Right cardiac atrium (tissue), 5 donors: ENCODE data around the gene BAG1. TPM values are rescaled to one million over a fixed set of nuclear protein-coding genes. Genes with fewer than 3 reads are reported as not detected.

Experiments
- ATAC-seq, 2 donors: fragments of 200-7000 bp; cut with Tn5 transposase; one replicate each; pipeline versions ENCODE4 v1.8.0 to v1.9.1; 2020; ENCODE audit warnings: moderate library complexity in 2 of 2, mild to moderate bottlenecking in 1 of 2
- DNase-seq, 3 donors: peaks; one replicate each; pipeline ENCODE4 v3.0.0-alpha.2; 2020
- H3K27ac ChIP-seq: one replicate; pipeline ENCODE4 v1.5.1; 2013; ENCODE audit warnings: mild to moderate bottlenecking, low read length, control low read depth, moderate library complexity
- H3K27me3 ChIP-seq: one replicate; pipeline ENCODE4 v1.6.1; 2013; ENCODE audit not compliant: control insufficient read depth, insufficient read depth
- H3K4me1 ChIP-seq: one replicate; pipeline ENCODE4 v1.6.1; 2013; ENCODE audit warnings: low read length; ENCODE audit not compliant: control insufficient read depth, insufficient read depth
- H3K4me3 ChIP-seq: one replicate; pipeline ENCODE4 v1.5.1; 2013; ENCODE audit warnings: low read length, control low read depth
- H3K9me3 ChIP-seq: one replicate; pipeline ENCODE4 v1.6.1; 2013; ENCODE audit warnings: low read length; ENCODE audit not compliant: control insufficient read depth
- WGBS: extraction: QIAGEN DNeasy Blood & Tissue Kit; methylation state at CpG from one replicate; pipeline ENCODE4 v1.1.7; 2013; 5-methylcytosine and 5-hydroxymethylcytosine counted together
- intact Hi-C, 4 donors: fragments of 100-400 bp; cut with DNase I; formaldehyde crosslinking; loops; one replicate each; pipeline versions ENCODE4 v1.11.0 to v1.14.0; 2022 to 2023
- polyA plus RNA-seq: library from polyadenylated mRNA; stranded (reverse); fragments of 200-250 nt; gene quantifications from one replicate; pipeline ENCODE4 v1.2.3, GENCODE V29; 2013
- total RNA-seq, 4 donors: library from RNA; stranded (reverse); fragmentation: NEBNext Ultra II Directional; extraction: Animal tissue kit (Norgen Biotek cat#: 25700); gene quantifications; one replicate each; pipeline ENCODE4 v1.2.1, GENCODE V29; 2021
- donor health status: healthy with polysubstance abuse.
- donor health status: DM: no; HTN: yes; CAD: no.
- donor health status: DM: no; HTN: no; CAD: no.
- donor health status: DM: no; HTN: yes; CAD: no; lungs with severe emphysema.
- donor health status: DM: yes; HTN: yes; CAD: no.

Gene BAG1
- total and polyA plus RNA-seq, 5 donors, result 199 to 229 (median 212) TPM

GRCh38 chr9:33294670-33295432 lies 30.3 kb upstream of the BAG1 start:
- ATAC-seq (no peak), DNase-seq (no peak)
- H3K27ac ChIP-seq, result no peak overlapping the region
- no peaks in the 10 kb centered on the region for H3K9me3 ChIP-seq
- peaks cover 11% of the 10 kb centered on the region for H3K4me1 ChIP-seq
- H3K4me3 ChIP-seq, result no peak overlapping the region
- intact Hi-C loops, result no loop called here
- H3K27me3 ChIP-seq, result no peaks in the 10 kb centered on the region
- 84% methylated on average over 12 of the region's 12 CpGs for WGBS

DNA sequence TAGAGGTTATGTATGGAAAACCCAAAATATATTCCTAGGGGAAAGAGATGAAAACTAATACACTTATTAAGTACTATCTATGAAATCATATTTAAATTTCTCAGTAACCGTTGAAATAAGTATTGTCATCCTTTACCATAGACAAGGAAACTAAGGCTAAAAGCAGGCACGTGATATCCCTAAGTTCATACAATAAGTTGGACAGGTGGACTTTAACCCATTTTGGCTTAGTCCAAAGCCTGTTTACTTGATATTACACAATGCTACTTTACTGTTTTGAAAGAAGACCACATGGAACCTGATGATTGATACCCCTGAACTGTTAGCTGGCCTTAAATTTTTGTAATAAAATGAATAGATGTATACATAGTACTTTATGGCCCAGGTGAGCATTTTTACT lies 29.3 kb upstream of the BAG1 start:
- Histone ChIP-seq H3K27me3 (no peaks in the 10 kb centered on the region), H3K4me3 (no peak overlapping the region), H3K4me1 (peaks cover 11% of the 10 kb centered on the region), H3K9me3 (no peaks in the 10 kb centered on the region), H3K27ac (no peak overlapping the region)
- 81% methylated on average over 2 of the region's 2 CpGs for WGBS
- ATAC-seq, result no peak
- intact Hi-C loops, result no loop called here
- DNase-seq, result no peak

GRCh38 chr9:33291901-33292300 lies 27.4 kb upstream of the BAG1 start:
- no peak overlapping the region for H3K27ac ChIP-seq
- WGBS, result 87% methylated on average over 5 of the region's 5 CpGs
- ATAC-seq (no peak), DNase-seq (no peak)
- H3K4me3 ChIP-seq, result no peak overlapping the region
- H3K9me3 ChIP-seq, result no peaks in the 10 kb centered on the region
- peaks cover 9% of the 10 kb centered on the region for H3K4me1 ChIP-seq
- no peaks in the 10 kb centered on the region for H3K27me3 ChIP-seq
- intact Hi-C loops, result no loop called here

DNA sequence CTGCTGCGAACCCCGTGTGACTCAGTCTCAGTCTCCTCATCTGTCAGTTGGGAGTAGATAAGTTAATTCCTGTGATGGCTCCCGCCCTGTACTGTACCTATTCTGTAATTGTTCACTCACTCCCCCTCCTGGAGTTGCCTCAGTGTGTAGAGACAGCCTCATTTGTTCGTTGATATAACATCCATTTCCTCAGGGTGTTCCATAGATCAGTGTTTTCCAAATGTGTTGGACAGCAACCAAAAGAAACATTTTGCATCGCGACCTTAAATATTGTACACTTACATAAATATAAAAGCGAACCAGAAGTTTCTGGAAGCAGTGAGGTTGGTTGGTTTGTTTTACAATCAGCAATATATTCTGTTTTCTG lies 26.5 kb upstream of the BAG1 start:
- Histone ChIP-seq H3K27ac (peak overlapping the region; percentile 89), H3K9me3 (no peaks in the 10 kb centered on the region), H3K27me3 (no peaks in the 10 kb centered on the region), H3K4me1 (peaks cover 9% of the 10 kb centered on the region), H3K4me3 (peak overlapping the region; percentile 69)
- 12% methylated on average over 7 of the region's 7 CpGs for WGBS
- intact Hi-C loops, result no loop called here
- no peak for ATAC-seq
- DNase-seq, result no peak

DNA sequence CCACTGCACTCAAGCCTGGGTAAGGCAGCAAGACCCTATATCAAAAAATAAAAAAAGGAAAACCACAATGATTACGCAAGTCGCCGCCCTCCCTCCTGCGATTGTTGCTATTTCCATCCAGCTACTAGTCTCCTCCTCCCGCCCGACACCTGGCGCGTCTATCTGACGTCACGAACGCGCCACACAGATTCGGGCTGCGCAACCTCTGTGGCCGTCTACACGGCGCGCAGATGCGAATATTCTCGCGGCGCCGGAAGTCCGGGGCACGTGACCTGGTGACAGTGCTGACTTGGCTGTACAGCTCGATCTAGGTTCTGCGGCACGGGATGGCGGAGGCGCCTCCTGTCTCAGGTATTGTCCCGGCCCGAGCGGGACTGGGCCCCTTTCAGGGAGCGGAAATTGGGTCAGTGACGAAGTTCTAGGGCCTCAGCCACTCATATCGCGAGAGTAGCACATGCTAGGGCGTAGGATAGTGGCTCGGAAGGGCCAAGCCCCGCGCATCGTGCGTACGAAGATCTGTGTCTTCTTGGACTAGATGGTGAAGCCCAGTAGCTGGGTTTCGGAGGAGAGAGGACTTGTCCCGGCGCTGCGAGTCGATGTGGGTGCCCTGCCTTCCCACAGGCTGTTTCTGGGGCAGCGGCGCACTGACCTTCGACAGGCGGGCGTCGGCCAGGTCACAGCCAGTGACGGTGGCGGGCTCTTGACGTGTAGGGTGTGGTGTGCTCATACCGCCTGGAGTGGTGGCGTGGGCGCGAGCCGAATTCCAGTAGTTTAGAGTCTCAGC lies 25.9 kb upstream of the BAG1 start, which contains the start of gene NFX1:
Gene NFX1 (plus strand): TSS at position 270 of the 784 bp plus-strand sequence. CDS start 57 bp downstream, at position 327.
- peak; percentile 92 to 95 for ATAC-seq
- intact Hi-C loops, result no loop called here
- DNase-seq, result peak; percentile 98 to 99 (median 99)
- Histone ChIP-seq H3K4me3 (peak within 1 kb of the TSS; percentile 69), H3K27me3 (no peaks in the 10 kb centered on the region), H3K27ac (peak within 1 kb of the TSS; percentile 99), H3K4me1 (peaks cover 9% of the 10 kb centered on the region), H3K9me3 (no peaks in the 10 kb centered on the region)
- WGBS, result under 1% methylated on average over 63 of the region's 63 CpGs

- peak in 1 of 2 donors; percentile 56 for ATAC-seq
- intact Hi-C loops, result loop anchor here in 1 of 4 donors (10.0 kb wide), 1 partner anchor 165 kb away; no protein-coding TSS in a partner anchor
- Histone ChIP-seq H3K27ac (peak overlapping the region; percentile 99), H3K9me3 (no peaks in the 10 kb centered on the region), H3K4me1 (peaks cover 7% of the 10 kb centered on the region), H3K27me3 (no peaks in the 10 kb centered on the region), H3K4me3 (peak overlapping the region; percentile 69)
- no peak for DNase-seq
- WGBS, result 1% methylated on average over 14 of the region's 14 CpGs
These were observed 25.4 kb upstream of the BAG1 start for GRCh38 chr9:33289936-33290246.

DNA sequence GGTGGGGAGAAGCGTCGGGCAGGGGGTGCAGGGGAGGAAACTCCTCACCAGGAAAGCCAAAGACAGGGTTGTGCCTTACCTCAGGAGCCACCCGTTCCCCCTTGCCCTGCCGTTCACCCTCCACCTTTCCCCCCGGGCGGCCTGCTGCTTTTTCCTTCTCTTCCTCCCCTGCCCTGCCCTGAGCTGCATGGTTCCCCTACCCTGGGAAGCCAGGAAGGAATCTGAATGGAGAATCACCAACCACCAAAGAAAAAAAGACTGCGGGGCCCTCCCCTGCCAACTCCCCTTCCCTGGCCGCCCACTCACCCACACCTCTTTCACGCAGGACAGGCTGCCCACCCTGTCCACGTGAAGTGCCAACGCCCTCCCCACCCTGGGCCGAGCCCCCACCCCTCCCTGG lies 25.0 kb upstream of the BAG1 start:
- H3K27me3 ChIP-seq, result no peaks in the 10 kb centered on the region
- peak overlapping the region; percentile 69 for H3K4me3 ChIP-seq
- peak; percentile 26 to 62 (median 56) for DNase-seq
- H3K9me3 ChIP-seq, result no peaks in the 10 kb centered on the region
- WGBS, result 11% methylated on average over 12 of the region's 12 CpGs
- ATAC-seq, result peak; percentile 6 to 8
- peaks cover 6% of the 10 kb centered on the region for H3K4me1 ChIP-seq
- intact Hi-C loops, result loop anchor here in 1 of 4 donors (10.0 kb wide), 1 partner anchor 165 kb away; no protein-coding TSS in a partner anchor
- peak overlapping the region; percentile 99 for H3K27ac ChIP-seq

GRCh38 chr9:33288828-33289483 lies 24.4 kb upstream of the BAG1 start:
- peak; percentile 27 to 62 (median 60) for DNase-seq
- ATAC-seq, result no peak
- Histone ChIP-seq H3K4me1 (peaks cover 6% of the 10 kb centered on the region), H3K27me3 (no peaks in the 10 kb centered on the region), H3K27ac (no peak overlapping the region), H3K9me3 (no peaks in the 10 kb centered on the region), H3K4me3 (no peak overlapping the region)
- intact Hi-C loops, result loop anchor here in 1 of 4 donors (10.0 kb wide), 1 partner anchor 166 kb away; no protein-coding TSS in a partner anchor
- WGBS, result 80% methylated on average over 14 of the region's 14 CpGs

GRCh38 chr9:33288235-33288634 lies 23.7 kb upstream of the BAG1 start:
- H3K4me1 ChIP-seq, result peaks cover 6% of the 10 kb centered on the region
- intact Hi-C loops, result loop anchor here in 1 of 4 donors (10.0 kb wide), 1 partner anchor 167 kb away; no protein-coding TSS in a partner anchor
- 87% methylated on average over 4 of the region's 4 CpGs for WGBS
- H3K27me3 ChIP-seq, result no peaks in the 10 kb centered on the region
- DNase-seq (peak in 2 of 3 donors; percentile 19 to 50), ATAC-seq (no peak)
- no peak overlapping the region for H3K4me3 ChIP-seq
- H3K27ac ChIP-seq, result no peak overlapping the region
- H3K9me3 ChIP-seq, result no peaks in the 10 kb centered on the region

GRCh38 chr9:33287087-33287490 lies 22.6 kb upstream of the BAG1 start:
- no peaks in the 10 kb centered on the region for H3K27me3 ChIP-seq
- intact Hi-C loops, result loop anchor here in 1 of 4 donors (10.0 kb wide), 1 partner anchor 168 kb away; no protein-coding TSS in a partner anchor
- no peaks in the 10 kb centered on the region for H3K9me3 ChIP-seq
- H3K27ac ChIP-seq, result no peak overlapping the region
- 60% methylated on average over 4 of the region's 4 CpGs for WGBS
- DNase-seq (no peak), ATAC-seq (no peak)
- peaks cover 2% of the 10 kb centered on the region for H3K4me1 ChIP-seq
- no peak overlapping the region for H3K4me3 ChIP-seq
